BLaER1 (cell line): ENCODE measurements around the gene PTPN14.

Source experiments
- H3K27ac ChIP-seq: shearing (Covaris generic); formaldehyde crosslinking; 2 replicates; pipeline ENCODE4 v1.8.1; 2022
- H3K27me3 ChIP-seq: shearing (Covaris generic); formaldehyde crosslinking; 2 replicates; pipeline ENCODE4 v1.8.1; 2022
- H3K36me3 ChIP-seq: shearing (Covaris generic); formaldehyde crosslinking; 2 replicates; pipeline ENCODE4 v1.8.1; 2022
- H3K4me1 ChIP-seq: shearing (Covaris generic); formaldehyde crosslinking; 2 replicates; pipeline ENCODE4 v1.8.1; 2022
- H3K4me2 ChIP-seq: shearing (Covaris generic); formaldehyde crosslinking; 2 replicates; pipeline ENCODE4 v1.8.1; 2022
- H3K4me3 ChIP-seq: shearing (Covaris generic); formaldehyde crosslinking; 2 replicates; pipeline ENCODE4 v1.8.1; 2022
- H3K9ac ChIP-seq: shearing (Covaris generic); formaldehyde crosslinking; 2 replicates; pipeline ENCODE4 v1.8.1; 2022
- H3K9me3 ChIP-seq: shearing (Covaris generic); formaldehyde crosslinking; 2 replicates; pipeline ENCODE4 v1.8.1; 2022
- H4K20me1 ChIP-seq: shearing (Covaris generic); formaldehyde crosslinking; 2 replicates; pipeline ENCODE4 v1.8.1; 2022
- Cebpa-rat ChIP-seq: shearing (Covaris generic); IDR thresholded peaks from 2 replicates; pipeline ENCODE4 v1.8.1; 2022

The PTPN14 gene

DNA sequence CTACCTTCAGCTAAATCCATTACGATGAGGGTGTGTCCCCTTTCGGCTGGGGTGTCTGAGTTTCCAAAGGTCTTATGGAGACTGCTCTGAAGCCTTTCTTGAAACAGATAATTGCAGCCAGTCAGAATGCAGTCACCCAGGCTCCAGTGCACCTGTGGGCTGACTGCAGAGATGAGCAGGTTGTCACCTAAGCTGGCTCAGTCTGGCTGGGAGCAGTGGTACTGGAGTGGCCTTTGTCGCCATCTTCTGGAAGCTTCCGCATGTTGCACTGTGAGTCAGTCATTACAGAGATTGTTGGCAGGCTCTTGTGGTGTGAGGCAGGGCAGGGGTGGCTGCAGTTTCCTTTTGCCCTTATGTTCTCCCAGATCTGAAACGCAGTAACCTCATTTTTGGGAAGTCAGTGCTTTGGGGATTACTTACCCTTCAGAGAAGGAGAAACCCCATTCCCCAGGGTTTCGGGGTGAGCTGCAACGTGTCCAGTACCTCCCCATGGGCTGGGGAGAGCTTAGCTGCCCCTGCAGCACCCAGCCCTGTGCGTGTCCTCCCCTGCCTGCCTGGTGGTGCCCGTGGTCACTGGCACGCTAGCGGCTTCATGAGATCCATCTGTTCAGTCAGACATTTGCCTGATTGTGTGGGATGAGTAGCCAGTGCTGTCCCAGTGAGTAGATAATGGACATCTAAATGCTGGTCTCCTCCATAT is 222.5 kb downstream of the PTPN14 start:
- Histone ChIP-seq H3K36me3 (peaks cover 30% of the 10 kb centered on the region), H3K4me1 (0 out of 2 replicates have a peak, but pooled peaks cover 10% of the 10 kb centered on the region), H3K27me3 (no peaks in the 10 kb centered on the region), H3K27ac (no peak overlapping the region), H3K9me3 (no peaks in the 10 kb centered on the region), H3K4me2 (no peak overlapping the region), H4K20me1 (no peaks in the 10 kb centered on the region), H3K9ac (no peak overlapping the region), H3K4me3 (no peak overlapping the region)
- no peak for TF ChIP-seq Cebpa-rat

DNA sequence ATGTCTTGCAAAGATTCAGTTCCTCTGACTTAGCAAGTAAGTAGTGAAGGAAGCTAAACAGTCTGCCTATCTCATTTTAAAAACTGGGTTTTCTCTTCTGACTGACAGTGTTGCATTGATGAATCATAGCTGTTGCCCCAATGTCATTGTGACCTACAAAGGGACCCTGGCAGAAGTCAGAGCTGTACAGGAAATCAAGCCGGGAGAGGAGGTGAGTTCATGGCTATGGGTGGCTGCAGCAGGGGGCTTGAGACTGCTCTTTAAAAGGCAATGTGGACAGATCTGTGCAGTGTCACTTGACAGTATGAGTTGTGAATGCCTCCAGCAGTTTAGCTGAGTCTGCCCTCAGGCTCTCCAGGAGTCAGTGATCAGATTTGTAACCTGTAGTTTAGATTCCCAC is 223.9 kb downstream of the PTPN14 start:
- Histone ChIP-seq H3K4me3 (no peak overlapping the region), H3K27ac (no peak overlapping the region), H3K9me3 (no peaks in the 10 kb centered on the region), H3K4me1 (peaks cover 11% of the 10 kb centered on the region; the same call in 1 of the 2 replicates), H4K20me1 (no peaks in the 10 kb centered on the region), H3K9ac (no peak overlapping the region), H3K36me3 (peaks cover 32% of the 10 kb centered on the region), H3K4me2 (no peak overlapping the region), H3K27me3 (no peaks in the 10 kb centered on the region)
- no peak for TF ChIP-seq Cebpa-rat

DNA sequence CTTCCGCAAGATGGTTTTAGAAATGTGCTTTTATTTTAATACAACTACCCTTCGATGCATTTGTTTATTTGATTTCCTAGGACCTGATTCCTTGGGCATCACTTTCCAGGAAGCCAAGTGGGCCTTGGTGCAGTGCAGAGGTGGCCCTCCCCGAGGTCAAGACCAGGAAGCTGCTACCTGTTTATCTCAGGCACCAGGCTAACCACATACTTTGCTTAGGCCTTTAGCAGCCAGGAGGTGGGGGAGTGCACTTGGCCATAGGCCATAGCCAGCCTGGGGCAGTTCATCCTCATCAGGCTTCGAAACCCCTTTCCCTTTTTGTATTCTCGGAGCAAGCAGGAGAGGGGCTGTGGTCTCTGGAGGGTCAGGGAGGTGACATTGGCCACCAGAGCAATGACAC is 225.0 kb downstream of the PTPN14 start:
- Histone ChIP-seq H3K9me3 (no peaks in the 10 kb centered on the region), H3K4me1 (peaks cover 22% of the 10 kb centered on the region), H3K4me3 (no peak overlapping the region), H3K27me3 (no peaks in the 10 kb centered on the region), H3K4me2 (no peak overlapping the region), H3K9ac (no peak overlapping the region), H3K36me3 (peaks cover 32% of the 10 kb centered on the region), H4K20me1 (no peaks in the 10 kb centered on the region), H3K27ac (no peak overlapping the region)
- no peak for TF ChIP-seq Cebpa-rat

DNA sequence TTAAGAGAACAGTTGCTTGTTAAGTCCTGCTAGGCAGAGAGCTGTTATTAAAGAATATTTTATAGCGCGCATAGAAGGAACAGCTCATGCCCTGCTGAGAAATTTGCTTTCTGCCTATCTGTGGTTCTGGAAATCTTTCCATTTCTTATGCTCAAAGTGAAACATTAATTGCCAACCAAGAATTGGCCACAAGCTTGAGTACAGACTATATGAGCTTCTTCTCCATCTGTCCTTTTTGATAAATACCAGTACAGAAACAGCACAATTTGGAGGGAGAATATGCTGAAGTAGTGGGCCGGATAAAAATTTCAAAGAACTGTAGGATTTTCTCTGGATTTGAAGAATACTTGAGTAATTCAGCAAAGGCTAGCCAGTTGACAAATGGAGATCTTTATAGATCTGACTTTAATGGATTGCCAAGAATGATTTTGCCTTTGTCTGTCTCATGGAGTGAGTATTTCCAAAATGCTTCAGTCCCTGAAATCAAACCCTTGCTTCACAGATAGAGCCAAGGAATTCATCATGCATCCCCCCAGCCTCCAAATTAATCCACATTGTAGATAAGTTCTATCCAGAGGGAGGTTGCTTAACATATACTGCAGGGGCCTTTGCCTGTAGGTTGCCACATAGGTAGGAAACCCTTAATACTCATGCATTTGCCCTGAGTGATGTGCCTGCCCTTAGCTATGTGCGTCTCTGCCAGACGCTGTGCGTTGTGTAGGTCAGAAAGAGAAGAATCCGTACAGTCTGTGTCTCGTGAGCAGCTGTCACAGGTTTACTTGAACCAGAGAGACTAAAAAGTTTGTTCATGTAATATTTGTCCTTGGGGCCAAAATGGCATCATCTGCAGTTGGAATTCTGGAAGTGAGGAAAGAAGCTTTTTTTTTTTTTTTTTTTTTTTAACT is 226.3 kb downstream of the PTPN14 start:
- Histone ChIP-seq H3K9ac (no peak overlapping the region), H3K27me3 (no peaks in the 10 kb centered on the region), H3K36me3 (peaks cover 23% of the 10 kb centered on the region), H3K27ac (no peak overlapping the region), H4K20me1 (no peaks in the 10 kb centered on the region), H3K4me2 (no peak overlapping the region), H3K4me1 (peaks cover 25% of the 10 kb centered on the region), H3K9me3 (no peaks in the 10 kb centered on the region), H3K4me3 (no peak overlapping the region)
- TF ChIP-seq Cebpa-rat: no peak

DNA sequence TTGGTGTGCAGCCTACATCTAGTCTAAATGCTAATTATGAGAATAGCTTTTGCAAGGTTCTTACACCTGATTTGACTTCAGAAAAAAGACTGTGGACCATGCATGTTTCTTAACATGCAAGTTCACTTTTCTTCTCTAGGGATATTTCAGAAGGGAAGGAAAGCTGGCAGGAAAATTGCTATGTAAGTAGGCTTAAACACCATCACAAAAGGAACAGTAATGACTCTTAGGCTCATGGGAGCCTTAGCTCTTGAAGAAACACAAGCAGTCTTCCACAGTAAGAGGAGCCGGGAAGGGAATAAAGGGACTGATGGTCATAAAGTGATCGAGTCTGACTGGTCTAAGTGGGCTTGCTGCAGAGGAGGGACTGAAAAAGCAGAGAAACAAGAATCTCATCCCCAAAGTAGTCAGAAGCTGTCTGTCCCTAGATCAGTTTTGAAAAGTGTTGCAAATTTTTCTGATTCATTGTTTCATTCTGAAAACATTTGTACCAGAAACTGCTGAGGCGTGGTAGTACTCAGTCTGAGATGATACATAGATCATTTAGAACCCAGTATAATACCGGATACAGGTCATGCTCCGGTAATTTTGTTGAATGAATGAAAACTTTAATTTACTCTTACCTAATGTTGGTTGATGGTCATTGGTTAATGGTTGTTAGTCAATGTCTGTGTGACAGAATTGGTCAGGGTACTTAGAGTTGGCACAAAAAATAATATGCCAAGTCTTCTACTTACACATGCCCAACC is 229.5 kb downstream of the PTPN14 start:
- H3K27ac ChIP-seq: 0 out of 2 replicates have a peak overlapping the region, but pooled peaks have one; percentile 18
- no peak overlapping the region for H3K4me3 ChIP-seq
- TF ChIP-seq Cebpa-rat: no peak
- H3K36me3 ChIP-seq: peaks cover 29% of the 10 kb centered on the region; the same call in 1 of the 2 replicates
- peaks cover 53% of the 10 kb centered on the region for H3K4me1 ChIP-seq
- no peaks in the 10 kb centered on the region for H4K20me1 ChIP-seq
- no peak overlapping the region for H3K9ac ChIP-seq
- H3K4me2 ChIP-seq: peak overlapping the region; percentile 58
- no peaks in the 10 kb centered on the region for H3K9me3 ChIP-seq
- no peaks in the 10 kb centered on the region for H3K27me3 ChIP-seq

DNA sequence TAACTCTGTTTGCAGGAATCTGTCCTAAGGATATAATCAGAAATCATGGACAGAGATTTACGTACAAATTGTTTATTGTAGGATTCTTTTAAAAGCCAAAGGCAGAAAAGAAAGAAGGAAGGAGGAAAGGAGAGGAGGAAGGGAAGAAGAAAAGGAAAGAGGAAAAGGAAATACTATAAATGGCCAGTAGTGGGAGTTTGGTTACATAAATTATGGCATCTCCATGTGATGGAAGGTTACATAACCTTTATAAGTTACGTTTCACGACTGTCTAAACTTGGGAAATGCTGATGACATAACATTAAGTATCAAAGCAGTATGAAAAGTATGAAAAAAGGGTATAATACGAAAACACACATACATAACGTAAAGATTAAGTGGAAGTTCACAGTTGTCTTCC is 231.5 kb downstream of the PTPN14 start:
- no peaks in the 10 kb centered on the region for H3K27me3 ChIP-seq
- H3K4me3 ChIP-seq: no peak overlapping the region
- no peak for TF ChIP-seq Cebpa-rat
- H3K9ac ChIP-seq: no peak overlapping the region
- peaks cover 49% of the 10 kb centered on the region for H3K36me3 ChIP-seq
- peaks cover 47% of the 10 kb centered on the region for H3K4me1 ChIP-seq
- H3K9me3 ChIP-seq: no peaks in the 10 kb centered on the region
- peak overlapping the region; percentile 68 for H3K4me2 ChIP-seq
- H3K27ac ChIP-seq: no peak overlapping the region; the same call in 1 of the 2 replicates
- no peaks in the 10 kb centered on the region for H4K20me1 ChIP-seq

DNA sequence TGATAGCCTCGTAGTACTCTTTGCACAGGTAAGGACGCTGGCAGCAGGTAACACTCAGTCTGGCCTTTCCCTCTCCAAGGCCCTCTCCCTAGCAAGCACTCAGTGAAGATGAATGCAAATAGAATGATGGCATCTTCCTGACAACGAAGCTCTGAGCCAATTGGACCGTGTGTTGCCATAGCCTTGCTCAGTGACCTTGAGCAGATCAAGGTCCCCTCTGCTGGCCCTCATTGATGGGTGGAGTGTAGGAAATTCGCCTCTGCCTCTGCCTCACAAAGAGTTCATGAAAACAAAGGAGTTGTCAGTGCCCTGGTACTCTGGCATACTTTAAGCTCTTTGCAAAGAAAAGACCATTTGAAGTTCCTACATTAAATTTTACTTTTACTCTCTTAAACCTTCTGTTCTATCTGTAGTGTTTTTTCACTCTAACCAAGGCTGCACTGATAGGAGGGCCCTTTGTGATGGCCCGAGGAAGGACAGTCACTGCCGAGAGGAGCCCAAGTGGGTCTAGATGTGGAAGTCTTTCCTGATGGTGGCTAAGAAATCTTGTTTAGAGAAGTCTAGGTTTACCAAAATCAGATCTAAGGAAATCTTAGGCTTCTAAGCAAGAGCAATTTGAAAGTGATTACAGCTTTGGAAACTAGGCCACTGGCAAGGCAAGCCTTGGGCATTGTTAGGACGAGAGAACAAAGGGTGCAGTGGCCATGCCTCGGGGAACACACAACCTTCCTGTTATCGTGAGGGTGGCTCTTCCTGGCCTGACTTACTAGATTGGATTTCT is 232.3 kb downstream of the PTPN14 start:
- TF ChIP-seq Cebpa-rat: no peak
- Histone ChIP-seq H4K20me1 (no peaks in the 10 kb centered on the region), H3K9me3 (no peaks in the 10 kb centered on the region), H3K27ac (peak overlapping the region; percentile 29), H3K4me2 (peak overlapping the region; percentile 68), H3K27me3 (no peaks in the 10 kb centered on the region), H3K9ac (no peak overlapping the region), H3K4me1 (peaks cover 47% of the 10 kb centered on the region), H3K36me3 (peaks cover 57% of the 10 kb centered on the region), H3K4me3 (no peak overlapping the region)

DNA sequence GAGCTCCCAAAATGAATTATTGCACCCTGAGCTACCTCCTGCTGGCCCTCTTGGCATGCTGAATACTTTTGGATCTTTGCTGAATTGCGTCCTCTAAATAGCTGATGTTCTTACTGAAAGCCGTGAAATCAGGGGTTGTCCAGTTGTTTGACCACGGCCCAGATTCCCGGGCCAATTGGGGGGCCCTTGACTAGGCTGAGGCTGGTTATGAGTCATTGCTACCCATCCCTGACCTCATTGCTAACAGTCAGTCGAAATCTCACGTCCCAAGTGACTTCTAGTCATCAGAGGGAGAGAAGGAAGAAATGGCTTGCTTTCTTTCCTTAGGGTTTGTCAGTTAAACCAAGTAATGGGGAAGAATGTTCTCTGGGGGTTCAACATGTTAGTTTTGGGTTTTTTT is 233.0 kb downstream of the PTPN14 start:
- H3K4me3 ChIP-seq: no peak overlapping the region
- H3K27ac ChIP-seq: peak overlapping the region; percentile 29

DNA sequence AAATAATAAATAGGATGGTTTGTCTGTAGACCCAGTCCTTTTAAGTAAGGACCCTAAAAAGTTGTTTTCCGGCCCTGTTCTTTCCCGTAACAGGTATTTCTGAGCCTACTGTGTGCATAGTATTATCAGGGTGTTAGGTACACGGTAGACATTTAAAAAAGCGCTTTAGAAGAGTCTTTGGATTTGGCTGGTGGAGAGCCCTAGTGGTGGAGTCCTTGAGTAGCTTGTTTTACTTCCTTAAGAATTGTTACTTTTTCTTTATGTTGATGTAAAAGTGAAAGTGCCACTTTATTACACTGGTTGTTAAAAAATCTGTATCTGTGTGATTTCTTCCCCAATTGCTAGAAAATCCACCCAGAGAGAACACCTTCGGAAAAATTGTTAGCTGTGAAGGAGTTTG is 233.7 kb downstream of the PTPN14 start:
- Histone ChIP-seq H3K4me2 (peak overlapping the region; percentile 68), H3K27me3 (no peaks in the 10 kb centered on the region), H3K9me3 (no peaks in the 10 kb centered on the region), H3K4me1 (peaks cover 50% of the 10 kb centered on the region), H3K9ac (peak overlapping the region; percentile 23; the same call in 1 of the 2 replicates), H3K27ac (peak overlapping the region; percentile 29), H4K20me1 (no peaks in the 10 kb centered on the region), H3K4me3 (no peak overlapping the region), H3K36me3 (peaks cover 51% of the 10 kb centered on the region)
- no peak for TF ChIP-seq Cebpa-rat

More for the DNA sequence above, 233.0 kb downstream of the PTPN14 start:
- Histone ChIP-seq H3K9ac (peak overlapping the region; percentile 23; the same call in 1 of the 2 replicates), H3K36me3 (peaks cover 57% of the 10 kb centered on the region), H3K9me3 (no peaks in the 10 kb centered on the region), H4K20me1 (no peaks in the 10 kb centered on the region), H3K4me1 (peaks cover 47% of the 10 kb centered on the region), H3K4me2 (peak overlapping the region; percentile 68), H3K27me3 (no peaks in the 10 kb centered on the region)
- TF ChIP-seq Cebpa-rat: no peak
